Measurements from ENCODE around the gene C1orf174. TPM values are rescaled to one million over a fixed set of nuclear protein-coding genes. Genes with fewer than 3 reads are reported as not detected.

C1orf174 gene
- total and polyA plus RNA-seq, 11 donors: 7.9 to 16.4 (median 11.3) TPM

DNA sequence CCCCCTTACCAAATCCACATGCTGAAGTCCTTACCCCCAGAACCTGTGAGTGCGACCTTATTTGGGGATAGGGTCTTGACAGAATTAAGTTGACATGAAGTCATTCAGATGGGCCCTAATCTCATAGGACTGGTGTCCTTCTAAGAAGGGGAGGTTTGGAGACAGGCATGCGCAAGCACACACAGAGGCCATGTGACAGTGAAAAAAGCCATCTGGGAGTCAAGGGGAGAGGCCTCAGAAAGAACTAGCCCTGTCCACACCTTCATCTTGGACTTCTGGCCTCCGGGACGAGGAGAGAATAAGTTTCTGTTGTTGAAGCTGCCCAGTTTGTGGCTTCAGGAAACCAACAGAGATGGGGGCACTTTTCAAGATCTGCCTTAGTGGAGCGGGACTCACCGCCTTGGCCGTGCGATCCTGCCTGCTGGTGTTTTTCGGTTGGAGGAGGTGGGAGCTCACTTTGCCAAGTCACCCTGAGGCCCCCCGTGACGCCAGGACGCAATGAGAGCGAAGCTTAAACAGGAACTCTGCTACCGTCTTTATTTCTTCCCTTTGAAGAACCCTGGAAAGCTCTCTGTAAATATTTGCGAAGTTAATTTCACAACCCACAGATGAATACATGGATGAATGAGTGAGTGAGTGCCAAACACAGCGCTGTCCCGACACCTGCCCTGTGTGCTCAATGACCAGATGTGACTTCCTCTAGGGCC, 42.5 kb upstream of the C1orf174 start:
- TF ChIP-seq, protein P1, sequence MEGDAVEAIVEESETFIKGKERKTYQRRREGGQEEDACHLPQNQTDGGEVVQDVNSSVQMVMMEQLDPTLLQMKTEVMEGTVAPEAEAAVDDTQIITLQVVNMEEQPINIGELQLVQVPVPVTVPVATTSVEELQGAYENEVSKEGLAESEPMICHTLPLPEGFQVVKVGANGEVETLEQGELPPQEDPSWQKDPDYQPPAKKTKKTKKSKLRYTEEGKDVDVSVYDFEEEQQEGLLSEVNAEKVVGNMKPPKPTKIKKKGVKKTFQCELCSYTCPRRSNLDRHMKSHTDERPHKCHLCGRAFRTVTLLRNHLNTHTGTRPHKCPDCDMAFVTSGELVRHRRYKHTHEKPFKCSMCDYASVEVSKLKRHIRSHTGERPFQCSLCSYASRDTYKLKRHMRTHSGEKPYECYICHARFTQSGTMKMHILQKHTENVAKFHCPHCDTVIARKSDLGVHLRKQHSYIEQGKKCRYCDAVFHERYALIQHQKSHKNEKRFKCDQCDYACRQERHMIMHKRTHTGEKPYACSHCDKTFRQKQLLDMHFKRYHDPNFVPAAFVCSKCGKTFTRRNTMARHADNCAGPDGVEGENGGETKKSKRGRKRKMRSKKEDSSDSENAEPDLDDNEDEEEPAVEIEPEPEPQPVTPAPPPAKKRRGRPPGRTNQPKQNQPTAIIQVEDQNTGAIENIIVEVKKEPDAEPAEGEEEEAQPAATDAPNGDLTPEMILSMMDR (IDR thresholded peaks at IDR 0.05): no peak
- TF ChIP-seq POLR2A (IDR thresholded peaks at IDR 0.05): no peak
- H3K27me3 ChIP-seq: peaks cover 0 to 54% (median 9%) of the 10 kb centered on the region in 9 donors
- WGBS, 4 donors: 73 to 78% (median 76%) methylated on average over 17 of the region's 17 CpGs

DNA sequence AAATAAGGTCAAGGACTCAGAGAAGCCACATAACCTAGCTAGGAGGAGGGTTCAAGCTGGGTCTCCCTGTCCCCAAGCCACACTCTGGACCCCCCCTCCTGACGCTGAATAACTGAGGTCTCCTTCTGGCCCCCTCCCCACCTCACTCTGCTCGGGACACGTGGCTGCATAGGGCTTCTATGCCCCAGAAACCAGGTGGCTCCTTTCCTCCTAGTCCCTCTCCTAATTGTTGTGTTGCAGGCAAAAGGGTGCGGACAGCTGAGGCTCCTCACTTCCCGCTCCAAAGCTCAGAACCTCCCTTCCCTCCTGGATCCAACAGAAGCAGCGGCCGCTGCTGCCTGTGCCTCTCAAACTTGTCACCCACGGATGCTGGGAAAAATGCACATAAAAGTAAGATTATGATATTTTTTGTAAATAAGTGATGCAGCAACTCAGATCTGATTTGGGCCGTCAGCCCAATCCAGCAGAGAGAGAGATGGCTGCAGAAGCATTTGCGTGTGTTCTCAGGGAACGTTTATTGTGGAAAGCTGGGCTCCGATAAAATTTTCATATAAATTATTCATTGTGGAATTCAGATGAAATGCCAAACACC, 40.8 kb upstream of the C1orf174 start:
- Histone ChIP-seq H3K9me3 (peaks cover 0 to 12% (median 0%) of the 10 kb centered on the region in 12 donors), H3K27me3 (peaks cover 0 to 52% (median 6%) of the 10 kb centered on the region in 9 donors), H3K4me3 (no peak overlapping the region), H3K27ac (no peak overlapping the region), H3K36me3 (no peaks in the 10 kb centered on the region), H3K4me1 (no peaks in the 10 kb centered on the region)
- TF ChIP-seq POLR2A (IDR thresholded peaks at IDR 0.05): no peak
- TF ChIP-seq, protein P1 (IDR thresholded peaks at IDR 0.05): no peak
- DNase-seq (no peak), ATAC-seq (no peak)
- WGBS, 4 donors: 49 to 62% (median 54%) methylated on average over 12 of the region's 12 CpGs
- intact Hi-C loops (cut with DNase I): no loop called here

More for the DNA sequence above, 42.5 kb upstream of the C1orf174 start:
- DNase-seq: no peak
- Histone ChIP-seq H3K36me3 (no peaks in the 10 kb centered on the region), H3K27ac (no peak overlapping the region), H3K4me1 (no peaks in the 10 kb centered on the region), H3K4me3 (no peak overlapping the region), H3K9me3 (peaks cover 0 to under 1% (median 0%) of the 10 kb centered on the region in 12 donors)
- ATAC-seq: no peak
- intact Hi-C loops (cut with DNase I): no loop called here

DNA sequence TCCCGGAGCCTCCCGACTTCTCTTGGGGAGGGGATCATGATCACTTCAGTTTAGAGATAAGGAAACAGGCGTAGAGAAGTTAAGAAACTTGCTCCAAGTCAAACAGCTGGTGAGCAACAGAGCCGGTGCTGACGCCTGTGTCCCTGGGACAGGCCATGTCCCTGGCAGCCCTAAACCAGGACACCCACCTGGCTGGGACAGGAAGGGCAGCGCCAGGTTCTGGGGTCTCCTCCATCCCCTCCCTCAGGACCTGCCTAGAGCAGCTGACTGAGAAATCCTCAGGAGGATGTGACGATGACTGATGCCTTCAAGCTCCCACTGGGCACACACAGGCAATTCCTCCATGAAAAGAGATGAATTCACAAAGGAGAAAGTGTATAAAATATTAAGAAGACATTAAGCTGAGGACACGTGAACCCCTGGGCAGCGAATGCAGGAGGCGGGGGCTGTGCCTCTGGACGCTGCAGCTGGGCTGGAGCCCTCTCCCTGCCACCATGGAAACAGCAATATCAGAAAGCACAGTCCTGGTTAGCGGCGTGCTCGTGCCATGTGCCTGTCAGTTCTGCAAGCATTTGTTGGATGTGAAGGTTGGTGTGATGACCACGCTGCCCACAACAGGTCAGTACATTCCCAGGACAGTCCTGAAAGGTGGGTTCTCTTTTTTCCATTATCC, 40.1 kb upstream of the C1orf174 start:
- TF ChIP-seq, protein P1 (IDR thresholded peaks at IDR 0.05): no peak
- TF ChIP-seq POLR2A (IDR thresholded peaks at IDR 0.05): no peak
- no peak overlapping the region for H3K27ac ChIP-seq
- no peak for DNase-seq
- ATAC-seq: no peak
- peaks cover 0 to 12% (median 0%) of the 10 kb centered on the region in 12 donors for H3K9me3 ChIP-seq
- H3K4me1 ChIP-seq: no peaks in the 10 kb centered on the region
- no peak overlapping the region for H3K4me3 ChIP-seq
- intact Hi-C loops (cut with DNase I): no loop called here
- H3K27me3 ChIP-seq: peaks cover 0 to 46% (median 6%) of the 10 kb centered on the region in 9 donors
- H3K36me3 ChIP-seq: no peaks in the 10 kb centered on the region
- WGBS, 4 donors: 47 to 52% (median 48%) methylated on average over 15 of the region's 15 CpGs

Data from heart left ventricle (tissue), 16 donors.